Glomerular visceral epithelial cell (primary cell): ENCODE measurements around the gene FRMD4A.
"Not testable (repeated sequence)": the region's sequence is repeated elsewhere in the genome, so short reads cannot be mapped to it uniquely, and the experiment has no call there.

Experiments used
- DNase-seq: peaks from one replicate; pipeline ENCODE4 v3.0.0-alpha.2; 2016; ENCODE audit errors: extremely low spot score

FRMD4A gene

DNA sequence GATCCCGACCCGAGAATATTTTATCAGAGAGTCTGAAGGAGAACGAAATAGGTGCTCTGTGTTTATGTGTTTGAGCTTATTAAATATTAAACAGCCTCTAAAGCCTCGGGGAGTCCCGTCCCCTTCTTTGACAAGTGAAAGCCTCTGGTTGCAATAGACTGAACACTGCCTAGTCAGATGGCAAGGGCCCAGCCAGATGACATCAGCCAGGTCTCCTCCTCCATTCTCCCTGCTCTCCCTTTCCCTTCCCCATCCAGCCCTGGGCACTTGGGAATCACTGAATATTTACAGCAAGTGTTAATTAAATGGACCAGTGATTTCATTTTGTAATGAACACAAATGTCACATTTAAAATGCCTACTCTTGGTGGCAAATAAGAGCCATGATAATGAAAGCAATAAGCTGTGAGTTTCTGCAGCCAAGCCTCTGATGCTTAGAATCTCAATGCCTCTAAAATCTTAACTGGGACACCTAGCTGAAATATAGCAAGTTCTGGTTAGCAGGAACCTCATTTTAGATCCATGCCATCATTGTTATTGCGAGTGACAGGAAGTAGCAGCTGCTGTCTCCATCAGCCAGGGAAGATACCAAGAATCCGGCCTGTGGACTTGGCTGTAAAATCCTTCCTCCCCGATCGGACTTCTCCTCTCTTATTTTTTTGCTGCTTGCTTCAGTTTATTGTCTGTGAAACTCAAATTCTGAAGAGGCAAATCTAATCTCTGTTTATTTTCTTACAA is 541.8 kb downstream of the FRMD4A start:
- peak; percentile 58 for DNase-seq

DNA sequence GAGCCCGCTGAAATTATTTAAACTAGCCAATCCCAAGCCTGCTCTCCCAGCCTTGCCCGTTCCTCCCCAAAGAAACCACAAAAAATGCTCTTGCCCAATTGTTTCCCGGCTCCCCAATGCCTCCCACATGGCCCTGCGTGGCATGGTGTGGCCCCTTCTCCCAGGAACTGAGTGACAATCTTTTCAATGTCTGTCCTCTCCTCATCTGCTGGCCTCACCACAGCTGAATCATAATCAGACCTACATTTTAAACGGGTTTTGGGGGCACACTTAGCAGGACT is 542.5 kb downstream of the FRMD4A start:
- DNase-seq = no peak

DNA sequence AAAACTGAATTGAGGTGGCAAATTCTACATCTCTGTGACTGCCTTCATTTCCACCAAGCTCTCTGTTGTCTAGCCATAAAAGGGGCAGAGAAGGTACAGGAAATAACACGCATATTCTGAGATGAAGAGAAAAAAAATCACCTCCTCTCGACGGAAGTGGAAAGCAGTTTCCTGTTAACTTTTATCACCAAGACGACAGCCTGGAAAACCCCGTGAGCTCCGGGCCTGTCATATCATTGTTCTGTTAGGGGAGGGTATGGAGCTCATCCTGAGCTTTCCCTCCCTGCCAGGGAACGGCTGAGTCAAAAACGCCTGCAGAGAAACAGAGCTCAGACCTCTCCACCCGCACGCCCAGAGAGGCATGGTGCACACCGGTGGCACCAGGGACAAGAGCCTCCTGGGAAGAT is 543.7 kb downstream of the FRMD4A start:
- peak; percentile 91 for DNase-seq

DNA sequence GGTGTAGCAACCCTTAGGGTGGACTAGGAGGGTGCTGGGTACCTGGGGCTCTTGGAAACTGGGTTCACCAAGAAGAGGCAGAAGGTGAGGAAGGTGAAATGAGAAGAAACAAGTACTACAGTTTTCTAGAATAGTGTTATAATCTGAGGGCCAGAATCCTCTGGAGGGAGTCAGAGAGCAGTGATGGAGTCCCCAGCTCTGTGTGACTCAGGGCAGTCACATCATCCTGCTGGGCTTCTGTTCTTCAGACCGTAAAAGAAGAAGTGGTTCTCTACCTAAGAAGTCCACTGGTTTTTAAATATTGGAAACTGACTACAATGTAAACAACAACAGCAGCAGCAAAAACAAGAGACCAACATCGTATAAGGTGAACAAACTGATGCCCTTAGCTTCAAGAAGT is 546.7 kb downstream of the FRMD4A start:
- DNase-seq = peak; percentile 66

DNA sequence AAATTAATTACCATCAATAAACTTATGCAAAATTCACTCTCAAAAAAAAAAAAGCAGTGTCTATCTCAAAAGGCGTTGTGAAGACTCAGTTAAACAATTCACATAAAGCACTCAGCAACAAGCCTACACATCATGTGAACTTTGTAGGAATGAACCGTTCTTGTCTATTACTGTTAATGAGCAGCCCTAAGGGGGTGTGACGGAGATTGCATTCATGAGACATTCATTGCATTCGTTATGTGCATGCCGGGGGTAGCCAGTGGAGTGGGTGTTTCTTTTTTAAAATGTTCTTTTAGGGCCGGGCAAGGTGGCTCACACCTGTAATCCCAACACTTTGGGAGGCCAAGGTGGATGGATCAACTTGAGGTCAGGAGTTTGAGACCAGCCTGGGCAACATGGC is 551.0 kb downstream of the FRMD4A start:
- DNase-seq = no peak

DNA sequence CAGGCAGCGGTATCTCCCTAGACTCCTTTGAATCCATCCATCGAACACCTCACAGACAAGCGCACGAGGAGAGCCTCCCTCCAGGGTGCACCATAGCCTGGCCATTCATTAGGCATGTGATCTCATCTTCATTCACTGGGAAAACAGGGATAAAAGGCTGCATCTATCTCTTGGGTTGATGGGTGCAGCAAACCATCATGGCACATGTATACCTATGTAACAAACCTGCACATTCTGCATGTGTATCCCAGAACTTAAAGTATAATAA is 552.1 kb downstream of the FRMD4A start:
- not testable (repeated sequence) for DNase-seq

DNA sequence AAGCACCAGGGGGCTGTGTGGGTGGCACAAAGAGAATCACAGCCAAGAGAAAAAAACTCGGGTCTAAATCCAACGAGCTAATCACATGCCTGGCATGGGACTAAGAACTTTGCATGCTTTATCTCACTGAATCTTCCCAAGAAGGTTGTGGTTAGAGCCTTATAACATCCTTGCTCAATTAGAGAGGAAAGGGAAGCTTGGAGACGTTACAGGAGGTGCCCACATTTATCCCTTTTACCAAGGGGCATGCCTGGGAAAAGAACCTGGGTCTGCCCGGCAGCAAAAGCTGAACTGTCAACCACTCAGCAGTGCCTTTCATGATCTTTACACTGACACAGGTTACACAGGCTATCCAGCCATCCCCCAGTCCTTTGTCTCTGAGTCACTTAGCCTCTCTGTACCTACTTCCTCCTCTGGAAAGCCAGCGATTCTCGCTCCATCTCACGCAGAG is 553.8 kb downstream of the FRMD4A start:
- DNase-seq = peak; percentile 71

DNA sequence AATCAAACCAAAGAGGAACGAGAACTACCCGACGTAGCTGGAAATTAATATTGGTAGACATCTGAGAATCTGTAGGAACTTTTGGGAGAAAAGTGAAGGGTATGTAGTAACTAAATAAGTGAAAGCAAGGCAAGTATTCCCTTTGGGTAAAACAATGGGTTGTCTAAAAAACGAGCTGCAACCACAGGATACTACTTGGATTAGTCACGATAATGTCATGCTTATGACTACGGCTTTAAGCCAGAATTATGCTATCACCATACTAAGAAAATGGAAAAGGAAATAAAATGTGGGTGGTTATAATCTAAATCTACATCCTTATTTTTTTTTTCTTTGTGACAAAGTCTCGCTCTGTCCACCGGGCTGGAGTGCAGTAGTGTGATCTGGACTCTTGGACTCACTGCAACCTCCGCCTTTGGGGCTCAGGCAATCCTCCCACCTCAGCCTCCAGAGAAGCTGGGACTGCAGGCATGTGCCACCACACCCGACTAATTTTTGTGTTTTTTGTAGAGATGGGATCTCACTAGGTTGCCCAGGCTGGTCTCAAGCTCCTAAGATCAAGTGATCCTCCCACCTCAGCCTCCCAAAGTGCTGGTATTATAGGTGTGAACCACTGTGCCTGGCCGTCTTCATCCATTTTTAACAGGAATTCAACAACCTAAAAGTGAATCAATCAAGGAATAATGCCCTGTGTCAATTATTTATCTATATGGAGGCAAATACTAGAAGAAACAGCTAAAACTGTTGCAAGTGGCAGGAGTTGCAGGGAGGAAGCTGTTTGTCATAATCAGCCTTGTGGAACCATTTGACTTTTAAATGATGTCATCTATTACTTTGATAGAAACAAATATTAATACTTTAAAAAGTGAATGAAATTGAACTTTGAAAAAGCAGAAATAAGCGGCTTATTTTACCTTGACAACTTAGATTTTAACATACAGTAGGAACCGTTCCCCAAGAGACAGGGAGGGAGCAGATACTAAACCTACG is 554.6 kb downstream of the FRMD4A start:
- peak; percentile 60 for DNase-seq

DNA sequence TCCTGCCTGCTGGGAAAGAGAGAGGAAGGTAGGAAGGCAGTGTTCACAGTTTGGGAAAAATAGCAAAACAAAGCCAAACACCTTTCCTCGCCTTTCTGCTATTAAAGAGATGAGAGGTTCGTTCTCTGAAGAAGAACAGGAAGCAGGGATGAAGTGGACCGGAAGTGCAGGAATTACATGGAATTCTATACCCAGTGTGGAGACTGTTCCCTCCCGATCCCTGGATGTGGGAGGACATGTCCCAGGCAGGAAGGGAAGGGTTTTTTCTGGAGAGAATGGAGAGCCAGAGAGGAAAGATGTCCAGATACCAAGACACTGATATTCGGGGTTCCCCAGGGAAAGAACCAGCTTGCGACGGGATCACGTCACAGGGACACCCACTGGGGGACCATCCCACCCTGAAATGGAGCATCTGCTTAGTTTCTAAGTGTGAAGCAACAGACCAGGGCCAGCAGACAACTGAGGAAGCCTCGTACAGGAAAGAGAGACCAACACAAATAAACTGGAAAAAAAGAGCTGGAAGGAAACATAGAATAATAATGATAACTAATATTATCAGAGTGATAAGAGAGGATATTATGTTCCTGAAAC is 556.3 kb downstream of the FRMD4A start:
- DNase-seq = no peak

DNA sequence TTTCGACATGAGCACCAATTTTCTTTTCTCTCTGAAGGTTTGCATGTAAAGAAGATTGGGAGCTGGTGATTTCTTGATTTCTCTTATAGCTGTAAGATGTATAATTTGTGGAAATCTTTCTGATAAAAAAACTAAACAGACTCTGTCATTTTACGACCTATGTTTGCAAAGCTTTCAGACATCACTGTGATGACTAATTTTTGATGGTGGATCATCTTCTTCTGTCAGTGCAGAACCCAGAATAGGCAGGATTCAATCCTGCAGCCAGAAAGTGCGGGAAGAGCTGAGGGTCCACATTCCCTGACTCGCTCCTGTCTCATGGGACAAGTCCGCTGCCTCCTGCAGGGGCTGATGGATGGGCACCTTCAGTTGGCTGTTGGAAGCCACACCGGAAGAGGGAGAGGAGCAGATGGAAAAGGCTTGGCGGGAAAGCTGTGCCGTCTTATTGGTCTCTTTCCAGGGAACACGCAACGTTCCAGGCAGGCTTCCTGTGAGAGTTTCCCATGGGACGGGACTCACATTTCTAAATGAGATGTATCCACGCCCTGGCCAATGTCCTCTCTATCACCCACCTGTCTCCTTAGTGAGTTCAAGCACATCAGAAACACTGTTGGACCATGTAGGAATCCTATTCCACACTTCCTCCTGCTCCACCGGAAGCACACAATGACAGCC is 557.1 kb downstream of the FRMD4A start:
- no peak for DNase-seq

DNA sequence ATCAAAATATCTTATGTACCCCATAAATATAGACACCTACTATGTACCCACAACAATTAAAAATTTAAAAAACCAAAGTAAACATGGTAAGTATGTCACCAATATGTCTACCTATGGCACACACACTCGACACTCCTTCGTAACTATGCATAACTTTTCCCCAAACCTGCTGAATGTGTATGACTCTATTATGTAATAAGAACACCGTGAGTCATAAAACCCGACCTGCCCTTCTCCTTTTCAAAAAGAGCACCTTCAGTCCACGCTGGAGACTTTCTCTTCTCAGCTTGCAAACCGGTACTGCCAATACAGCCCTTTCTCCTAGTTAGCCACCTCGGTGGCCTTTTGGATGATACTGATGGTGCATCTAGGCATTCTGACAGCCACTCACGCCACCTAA is 557.7 kb downstream of the FRMD4A start:
- DNase-seq = no peak

DNA sequence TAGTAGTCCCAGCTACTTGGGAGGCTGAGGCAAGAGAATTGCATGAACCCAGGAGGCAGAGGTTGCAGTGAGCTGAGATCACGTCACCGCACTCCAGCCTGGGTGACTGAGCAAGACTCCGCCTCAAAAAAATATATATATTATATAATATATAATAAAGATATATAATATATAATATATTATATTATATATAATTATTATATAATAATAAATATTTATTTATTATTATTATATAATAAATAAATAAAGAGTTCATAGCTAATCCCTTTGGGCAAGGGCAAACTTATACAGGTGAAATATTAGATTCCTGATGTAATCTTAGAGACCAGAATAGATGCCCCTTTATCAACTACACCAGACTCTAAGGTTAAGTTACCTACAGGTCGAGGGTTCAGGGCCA is 558.7 kb downstream of the FRMD4A start:
- no peak for DNase-seq

DNA sequence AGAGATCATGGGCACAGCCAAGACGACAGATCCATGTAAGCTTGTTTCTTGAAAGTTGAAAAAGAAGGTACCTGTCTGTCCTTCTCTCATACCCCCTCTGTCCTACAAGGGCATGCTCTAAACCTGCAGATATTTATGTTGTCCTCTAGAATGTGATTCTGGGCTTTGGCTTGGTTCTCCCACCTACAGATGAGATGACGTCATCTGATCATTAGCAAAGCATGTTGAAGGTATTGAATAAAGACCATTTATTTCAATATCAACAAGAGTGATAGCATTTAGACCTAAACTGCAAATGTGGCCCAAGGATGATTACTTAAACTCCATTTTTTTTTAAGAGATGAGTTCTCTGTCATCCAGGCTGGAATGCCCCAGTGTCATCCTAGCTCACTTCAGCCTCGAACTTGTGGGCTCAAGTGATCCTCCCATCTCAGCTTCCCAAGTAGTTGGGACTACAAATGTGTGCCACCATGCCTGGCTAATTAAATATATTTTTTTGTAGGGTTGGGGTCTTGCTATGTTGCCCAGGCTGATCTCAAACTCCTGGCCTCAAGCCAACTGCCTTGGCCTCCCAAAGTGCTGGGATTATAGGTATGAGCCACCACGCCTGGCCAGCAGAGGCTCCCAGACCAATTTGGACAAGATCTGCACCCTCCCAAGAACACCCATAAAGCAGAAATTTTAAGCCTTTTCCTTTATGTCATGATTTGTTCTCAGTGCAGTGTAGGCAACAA is 559.8 kb downstream of the FRMD4A start:
- DNase-seq = no peak

DNA sequence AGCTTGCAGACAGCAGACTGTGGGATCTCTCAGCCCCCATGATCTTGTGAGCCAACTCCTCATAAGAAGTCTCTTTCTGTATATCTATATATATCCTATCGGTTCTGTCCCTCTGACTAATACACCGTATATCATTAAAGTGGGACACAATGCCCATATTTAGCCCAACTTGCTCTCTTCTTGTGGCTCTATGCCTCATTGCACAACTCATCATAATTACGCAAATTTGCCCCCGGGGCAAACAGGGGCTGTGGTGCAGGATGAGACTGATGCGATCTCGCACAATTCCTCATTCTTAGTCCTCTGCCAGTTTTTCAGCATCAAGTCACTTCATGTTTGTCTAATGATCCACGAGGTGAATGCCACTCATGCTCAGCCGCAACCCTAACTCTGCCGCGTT is 560.8 kb downstream of the FRMD4A start:
- DNase-seq = peak; percentile 40

DNA sequence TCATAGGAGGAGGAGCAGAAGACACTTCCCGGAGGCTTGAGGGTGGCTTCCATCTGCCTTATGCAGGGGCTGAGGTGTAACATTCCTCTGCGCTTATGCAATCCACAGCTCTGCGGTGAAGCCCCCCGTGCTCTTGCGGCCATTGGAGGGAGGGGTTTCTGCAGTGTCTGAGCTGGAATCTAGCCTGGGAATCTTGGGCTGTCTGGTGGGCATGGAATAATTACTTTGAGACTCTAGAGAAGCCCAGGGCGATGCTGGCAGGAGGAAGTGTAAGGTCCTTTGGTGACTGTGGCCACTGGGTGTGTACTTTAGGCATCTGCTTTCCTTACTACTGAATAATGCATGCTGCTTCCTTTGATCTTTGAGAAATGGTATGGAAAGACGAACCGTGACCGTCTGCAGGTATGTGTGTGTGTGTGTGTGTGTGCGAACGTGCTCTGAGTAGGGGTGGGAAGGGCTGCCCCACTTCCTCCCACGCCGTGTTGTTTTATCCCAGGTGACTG is 563.0 kb downstream of the FRMD4A start:
- peak; percentile 25 for DNase-seq

DNA sequence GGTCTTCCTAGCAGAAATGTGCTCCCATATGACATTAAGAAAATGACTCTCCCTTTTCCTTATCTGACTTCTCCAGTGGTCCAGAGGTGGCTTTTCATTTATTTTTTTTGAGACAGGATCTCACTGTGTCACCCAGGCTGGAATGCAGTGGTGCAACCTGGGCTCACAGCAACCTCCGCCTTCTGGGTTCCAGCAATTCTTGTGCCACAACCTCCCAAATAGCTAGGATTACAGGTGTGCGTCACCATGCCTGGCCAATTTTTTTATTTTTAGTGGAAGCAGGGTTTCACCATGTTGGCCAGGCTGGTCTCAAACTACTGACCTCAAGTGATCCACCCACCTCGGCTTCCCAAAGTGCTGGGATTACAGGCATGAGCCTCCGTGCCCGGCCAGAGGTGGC is 563.6 kb downstream of the FRMD4A start:
- not testable (repeated sequence) for DNase-seq

DNA sequence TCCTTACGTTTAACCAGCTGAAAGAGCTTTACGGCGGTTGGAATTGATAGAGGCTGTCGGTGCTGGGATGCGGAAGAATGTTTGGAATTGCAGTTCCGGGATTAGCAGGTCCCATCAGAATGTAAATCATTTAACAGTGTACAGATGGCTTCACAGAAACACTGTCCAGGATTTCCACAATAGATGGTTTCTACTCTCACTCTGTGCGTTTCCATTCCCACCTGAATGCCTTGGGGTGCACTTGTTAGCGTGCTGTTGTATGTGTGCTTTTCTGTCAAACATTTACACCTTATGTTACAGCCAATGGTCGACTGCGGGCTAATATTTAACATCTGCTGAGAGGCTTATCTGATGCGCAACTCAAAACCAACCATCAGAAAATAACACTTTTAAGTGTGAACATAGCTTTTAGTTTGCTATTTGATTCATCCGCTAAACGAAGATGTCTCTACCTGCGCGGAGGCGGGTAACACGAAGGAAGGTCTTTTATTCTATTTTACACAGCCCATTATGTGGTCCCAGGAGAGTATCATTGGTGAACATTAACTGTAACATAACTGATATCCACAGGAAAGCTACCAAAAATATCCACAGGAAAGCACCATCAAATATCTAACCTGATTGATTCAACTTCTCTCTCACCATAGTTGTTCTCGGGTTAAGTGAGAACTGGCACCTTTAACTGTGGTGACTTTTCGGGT is 564.9 kb downstream of the FRMD4A start:
- DNase-seq = peak; percentile 91

DNA sequence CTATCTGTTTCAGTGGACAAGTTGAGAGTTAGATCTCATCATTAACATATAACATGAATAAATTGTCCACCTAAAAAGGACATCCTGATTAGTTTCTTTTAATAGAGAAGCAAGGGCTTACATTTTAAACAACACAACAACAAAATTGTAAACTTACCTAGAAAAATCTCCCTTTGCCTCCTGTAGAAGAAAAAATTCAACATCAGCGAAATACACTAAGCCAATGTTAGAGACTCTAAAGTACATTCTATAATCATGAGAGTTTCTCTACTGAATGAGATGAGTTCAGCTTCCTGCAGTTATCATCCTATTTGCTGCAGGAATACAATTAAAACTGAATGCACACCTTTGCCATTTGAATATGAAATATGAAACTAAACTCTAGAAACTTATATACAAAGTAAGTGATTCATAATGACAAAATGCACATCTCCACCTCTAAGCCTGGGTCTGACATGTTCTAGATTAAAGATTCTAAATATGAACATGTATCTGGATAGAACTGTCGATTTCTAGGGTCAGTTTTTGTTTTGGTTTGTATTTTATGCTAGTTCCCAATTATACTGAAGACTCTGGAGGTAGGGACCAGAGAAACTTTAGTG is 569.1 kb downstream of the FRMD4A start:
- DNase-seq = no peak

DNA sequence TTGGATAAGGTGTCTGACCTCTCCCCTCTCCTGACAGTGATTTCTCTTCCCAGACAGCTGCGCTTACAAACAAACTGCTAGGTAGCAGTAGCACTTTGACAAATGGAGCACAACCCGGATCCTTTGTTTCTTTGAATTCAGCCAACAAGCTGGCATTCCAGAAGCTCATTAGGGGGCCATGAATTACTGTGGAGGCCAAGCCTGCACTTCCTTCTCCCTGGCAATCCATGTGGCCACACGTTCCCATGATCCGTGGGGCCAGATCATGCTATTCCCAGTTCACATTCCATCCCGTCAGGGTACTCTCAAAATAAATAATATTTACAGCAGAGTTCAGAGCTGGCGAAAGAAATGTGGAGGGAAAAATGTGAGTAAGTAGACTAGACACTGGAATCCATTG is 571.6 kb downstream of the FRMD4A start:
- no peak for DNase-seq

DNA sequence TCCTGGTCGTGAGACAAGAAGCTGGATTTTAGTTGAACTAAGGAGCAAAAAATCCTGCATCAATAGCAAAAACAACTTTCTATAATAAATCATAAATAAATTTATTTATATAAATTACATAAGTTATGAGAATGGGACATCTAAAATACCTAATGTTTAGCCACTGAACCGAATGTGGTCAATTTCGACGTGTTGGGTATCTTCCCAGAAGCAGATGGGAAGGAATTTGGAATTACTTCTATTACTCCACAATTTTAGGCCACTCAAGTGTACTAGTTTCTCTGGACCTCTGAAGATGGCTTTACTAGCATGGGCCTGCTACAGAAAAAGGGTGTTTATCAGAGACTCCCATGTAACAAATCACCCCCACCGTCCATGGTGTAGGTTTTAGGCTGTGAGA is 572.0 kb downstream of the FRMD4A start:
- DNase-seq = no peak
